HFF-Myc (cell line): ENCODE measurements around the gene LCNL1.

Source experiments
- DNase-seq: peaks from one replicate; pipeline ENCODE4 v3.0.0-alpha.2; 2011; ENCODE audit warnings: low read depth; ENCODE audit errors: extremely low read depth
- H3K4me3 ChIP-seq: replicated peaks from 2 replicates; pipeline ENCODE4 v1.5.1; 2011; ENCODE audit warnings: low read depth, mild to moderate bottlenecking, control low read depth, low read length
- CTCF ChIP-seq: IDR thresholded peaks from 2 replicates; pipeline ENCODE4 v1.5.1; 2012; ENCODE audit warnings: mild to moderate bottlenecking, low read depth, low read length, control low read depth; ENCODE audit errors: missing control alignments

Gene LCNL1

GRCh38 chr9:136943291-136944211 is 39.2 kb upstream of the LCNL1 start:
- no peak for TF ChIP-seq CTCF
- peak overlapping the region; percentile 80 for H3K4me3 ChIP-seq
- DNase-seq, result no peak

- no peak for DNase-seq
- peak overlapping the region; percentile 80 for H3K4me3 ChIP-seq
- no peak for TF ChIP-seq CTCF
Measured at GRCh38 chr9:136944212-136944518, 38.6 kb upstream of the LCNL1 start.

GRCh38 chr9:136944519-136945332 is 38.1 kb upstream of the LCNL1 start, which contains the start of the genes C8G and FBXW5:
Gene C8G, plus strand, starts transcription at chr9:136945243. Its CDS starts 78 bp downstream, at chr9:136945321.
Gene FBXW5, minus strand, starts transcription at chr9:136944738. Its CDS starts 655 bp downstream, at chr9:136944083.
- peak; percentile 92 for TF ChIP-seq CTCF
- peak; percentile 69 for DNase-seq
- H3K4me3 ChIP-seq, result peak within 1 kb of the TSS; percentile 80

- no peak for TF ChIP-seq CTCF
- no peak for DNase-seq
- no peak overlapping the region for H3K4me3 ChIP-seq
Measured at GRCh38 chr9:136945333-136946227, 37.2 kb upstream of the LCNL1 start.

- no peak for DNase-seq
- H3K4me3 ChIP-seq, result no peak overlapping the region
- no peak for TF ChIP-seq CTCF
Measured at GRCh38 chr9:136946228-136947027, 36.4 kb upstream of the LCNL1 start.
